Right lobe of liver (tissue), 4 donors: ENCODE results near the gene COX17.

ENCODE experiments used
- POLR2A ChIP-seq: fragments of 450-650 bp; IDR thresholded peaks from one replicate; pipeline ENCODE4 v1.6.1; 2017; ENCODE audit warnings: antibody characterized with exemption, mild to moderate bottlenecking
- TF ChIP-seq, protein P1 (sequence below), 4 donors: fragments of 200-600 bp in 3 of 4; fragments of 450-650 bp in 1 of 4; IDR thresholded peaks; one replicate each; pipeline versions ENCODE4 v1.5.1 to v1.8.0; 2016 to 2022; ENCODE audit warnings: antibody characterized with exemption in 4 of 4, mild to moderate bottlenecking in 2 of 4
- donor health status: DM: no; HTN: no; CAD: no.
- donor health status: DM: no; HTN: no; CAD: no.
- donor health status: DM: no; HTN: yes; CAD: no.

DNA sequence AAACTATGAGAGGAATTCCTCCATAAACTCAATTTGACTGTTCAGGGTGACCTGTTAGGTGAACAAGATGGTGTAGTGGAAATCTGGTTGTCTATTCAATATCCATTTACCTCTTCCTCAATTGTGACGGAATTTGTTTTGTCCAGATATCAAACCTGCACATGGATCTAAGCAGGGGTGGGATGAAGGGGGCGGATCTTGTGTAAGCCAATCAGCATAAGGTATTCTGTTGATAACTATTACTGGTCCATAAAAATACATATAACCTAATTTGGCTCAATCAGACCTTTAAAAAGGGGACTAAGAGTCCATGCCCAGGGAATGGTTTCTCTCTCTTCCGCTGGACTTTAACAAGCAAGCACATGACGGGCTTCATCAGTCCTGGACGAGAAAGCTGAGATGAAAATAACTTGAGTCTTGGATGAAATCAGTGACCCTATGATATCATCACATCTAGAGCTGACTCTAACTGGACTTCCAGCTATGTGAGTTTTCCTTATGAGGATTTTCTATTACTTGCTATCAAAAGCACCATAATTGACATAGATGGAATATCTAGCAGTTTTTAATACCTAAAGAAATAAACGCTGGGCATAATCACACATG lies 11.1 kb downstream of the COX17 start:
- TF ChIP-seq, protein P1, sequence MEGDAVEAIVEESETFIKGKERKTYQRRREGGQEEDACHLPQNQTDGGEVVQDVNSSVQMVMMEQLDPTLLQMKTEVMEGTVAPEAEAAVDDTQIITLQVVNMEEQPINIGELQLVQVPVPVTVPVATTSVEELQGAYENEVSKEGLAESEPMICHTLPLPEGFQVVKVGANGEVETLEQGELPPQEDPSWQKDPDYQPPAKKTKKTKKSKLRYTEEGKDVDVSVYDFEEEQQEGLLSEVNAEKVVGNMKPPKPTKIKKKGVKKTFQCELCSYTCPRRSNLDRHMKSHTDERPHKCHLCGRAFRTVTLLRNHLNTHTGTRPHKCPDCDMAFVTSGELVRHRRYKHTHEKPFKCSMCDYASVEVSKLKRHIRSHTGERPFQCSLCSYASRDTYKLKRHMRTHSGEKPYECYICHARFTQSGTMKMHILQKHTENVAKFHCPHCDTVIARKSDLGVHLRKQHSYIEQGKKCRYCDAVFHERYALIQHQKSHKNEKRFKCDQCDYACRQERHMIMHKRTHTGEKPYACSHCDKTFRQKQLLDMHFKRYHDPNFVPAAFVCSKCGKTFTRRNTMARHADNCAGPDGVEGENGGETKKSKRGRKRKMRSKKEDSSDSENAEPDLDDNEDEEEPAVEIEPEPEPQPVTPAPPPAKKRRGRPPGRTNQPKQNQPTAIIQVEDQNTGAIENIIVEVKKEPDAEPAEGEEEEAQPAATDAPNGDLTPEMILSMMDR (IDR thresholded peaks at IDR 0.05), result no peak
- no peak for TF ChIP-seq POLR2A
